NCI-H2107 treated with DMSO at 0.1 percent for 48 hours (cell line): ENCODE results near the gene ERICH3.
"Not testable (repeated sequence)": the region's sequence is repeated elsewhere in the genome, so short reads cannot be mapped to it uniquely, and the experiment has no call there.

Experiments
- DNase-seq: peaks from one replicate; lab custom pipeline; 2025; ENCODE audit not compliant: unreplicated experiment; lab: John Stamatoyannopoulos, UW

ERICH3 gene

GRCh38 chr1:74679811-74680210 is 6.2 kb upstream of the ERICH3 start:
- DNase-seq: no peak

GRCh38 chr1:74677926-74678325 is 4.3 kb upstream of the ERICH3 start:
- DNase-seq: no peak

- DNase-seq: no peak
Measured at GRCh38 chr1:74674278-74675048, 871 bp upstream of the ERICH3 start.

- not testable (repeated sequence) for DNase-seq
Measured at GRCh38 chr1:74670866-74671265, 2.7 kb downstream of the ERICH3 start.

GRCh38 chr1:74654708-74655107 is 18.9 kb downstream of the ERICH3 start:
- no peak for DNase-seq

- no peak for DNase-seq
Measured at GRCh38 chr1:74652711-74653139, 20.9 kb downstream of the ERICH3 start.

GRCh38 chr1:74650561-74650960 is 23.0 kb downstream of the ERICH3 start:
- no peak for DNase-seq

- DNase-seq: no peak
Measured at GRCh38 chr1:74641876-74642275, 31.7 kb downstream of the ERICH3 start.

GRCh38 chr1:74641161-74641560 is 32.4 kb downstream of the ERICH3 start:
- no peak for DNase-seq

GRCh38 chr1:74637296-74637695 is 36.3 kb downstream of the ERICH3 start:
- no peak for DNase-seq

GRCh38 chr1:74629283-74629682 is 44.3 kb downstream of the ERICH3 start:
- DNase-seq: no peak

- no peak for DNase-seq
Measured at GRCh38 chr1:74623716-74624115, 49.9 kb downstream of the ERICH3 start.

- no peak for DNase-seq
Measured at GRCh38 chr1:74620242-74620641, 53.4 kb downstream of the ERICH3 start.

GRCh38 chr1:74618974-74619373 is 54.6 kb downstream of the ERICH3 start:
- DNase-seq: no peak

- no peak for DNase-seq
Measured at GRCh38 chr1:74613894-74614293, 59.7 kb downstream of the ERICH3 start.

GRCh38 chr1:74611887-74612286 is 61.7 kb downstream of the ERICH3 start:
- no peak for DNase-seq

GRCh38 chr1:74610961-74611360 is 62.6 kb downstream of the ERICH3 start:
- DNase-seq: no peak

- DNase-seq: no peak
Measured at GRCh38 chr1:74609810-74610371, 63.7 kb downstream of the ERICH3 start.

GRCh38 chr1:74596717-74597116 is 76.9 kb downstream of the ERICH3 start:
- DNase-seq: no peak

- DNase-seq: no peak
Measured at GRCh38 chr1:74593887-74594866, 79.4 kb downstream of the ERICH3 start.

GRCh38 chr1:74592580-74593355 is 80.8 kb downstream of the ERICH3 start:
- DNase-seq: no peak
